ENCODE measurements around the gene PSMD7.
"Not testable (repeated sequence)": the region's sequence is repeated elsewhere in the genome, so short reads cannot be mapped to it uniquely, and the experiment has no call there.

Gene PSMD7

DNA sequence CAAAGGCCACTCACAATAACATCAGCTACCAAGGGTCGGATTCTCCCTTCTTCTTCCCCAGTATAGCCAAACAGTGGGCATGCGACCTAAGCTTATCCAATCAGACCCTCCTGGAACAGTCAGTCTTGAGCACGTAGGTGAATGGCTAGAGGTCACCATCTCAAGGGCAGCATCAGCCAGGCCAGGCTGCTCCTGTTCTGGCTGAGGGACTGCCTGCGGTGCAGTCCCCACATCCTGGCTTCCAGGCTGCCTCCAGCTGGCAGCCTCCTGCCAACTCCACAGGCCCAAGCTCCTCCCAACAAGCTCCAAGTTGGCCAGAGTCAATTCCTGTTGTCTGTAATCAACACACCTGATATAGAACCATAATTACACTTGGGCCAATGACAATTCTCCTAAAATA is 56.4 kb downstream of the PSMD7 start:
- in situ Hi-C loops (cut with MboI; ENCODE audit: low sequenced_read_pairs): not testable (repeated sequence)
